ENCODE measurements around the gene GPBP1L1.

The GPBP1L1 gene

DNA sequence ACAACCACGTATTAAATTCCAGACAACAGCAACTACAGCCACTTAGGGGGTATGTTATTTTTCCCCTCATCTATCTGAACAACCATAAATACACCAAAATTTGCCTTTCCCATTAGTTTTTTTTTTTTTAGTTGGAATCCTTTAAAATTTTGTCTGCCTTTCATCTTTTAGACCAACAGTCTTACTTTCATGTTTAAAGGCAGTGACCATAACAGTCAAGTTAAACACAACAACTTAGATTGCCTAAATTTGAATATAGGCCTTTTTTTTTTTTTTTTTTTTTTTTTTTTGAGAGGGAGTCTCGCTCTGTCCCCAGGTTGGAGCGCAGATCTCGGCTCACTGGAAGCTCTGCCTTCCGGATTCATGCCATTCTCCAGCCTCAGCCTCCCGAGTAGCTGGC is 3.4 kb downstream of the GPBP1L1 start:
- Histone ChIP-seq H2BK12ac (ENCODE audit: low read length) (no peak overlapping the region), H3K4me2 (ENCODE audit: insufficient read depth, low read length, poor library complexity, severe bottlenecking) (no peak overlapping the region), H2BK15ac (ENCODE audit: low read length) (no peak overlapping the region), H3K9me3 (replicated peaks in 1 of 2; ENCODE audit: control insufficient read depth in 2 of 2, insufficient read depth in 1 of 2, low read depth in 1 of 2, low read length in 2 of 2) (no peaks in the 10 kb centered on the region), H2AFZ (ENCODE audit: low read length) (no peak overlapping the region), H3K18ac (ENCODE audit: low read length) (no peak overlapping the region), H4K8ac (ENCODE audit: low read depth, low read length) (no peak overlapping the region), H3K4me1 (ENCODE audit: control insufficient read depth in 2 of 2, insufficient read depth in 1 of 2, low read depth in 1 of 2, low read length in 2 of 2) (peaks cover 0 to 6% of the 10 kb centered on the region in 2 donors), H2AK5ac (ENCODE audit: low read depth, low read length) (no peak overlapping the region), H3K4me3 (ENCODE audit: low read length in 2 of 2) (no peak overlapping the region), H3K14ac (ENCODE audit: low read length) (no peak overlapping the region), H3K79me1 (ENCODE audit: low read depth, low read length) (peaks cover 3% of the 10 kb centered on the region), H2BK120ac (ENCODE audit: low read depth, low read length) (no peak overlapping the region), H3K27ac (replicated peaks; ENCODE audit: low read length) (no peak overlapping the region), H3K27me3 (ENCODE audit: control insufficient read depth in 3 of 3, insufficient read depth in 3 of 3, low read depth in 1 of 3, low read length in 3 of 3) (no peaks in the 10 kb centered on the region), H3K36me3 (replicated peaks in 1 of 2; ENCODE audit: control insufficient read depth in 2 of 2, insufficient read depth in 2 of 2, low read length in 2 of 2) (peaks cover 0 to 12% of the 10 kb centered on the region in 2 donors), H3K9ac (ENCODE audit: low read depth, low read length, poor library complexity) (no peak overlapping the region), H4K91ac (ENCODE audit: low read depth, low read length, poor library complexity) (no peak overlapping the region), H2BK5ac (ENCODE audit: low read length) (no peak overlapping the region), H3K23ac (ENCODE audit: low read depth, low read length, poor library complexity) (no peak overlapping the region), H3K4ac (ENCODE audit: low read length) (no peak overlapping the region)
- DNase-seq (ENCODE audit: low spot score), result no peak
- WGBS, 2 donors (ENCODE audit: extremely low coverage in 2 of 2, insufficient read length in 2 of 2, insufficient replicate concordance in 1 of 2), result no CpG with 5 or more reads among the region's 6 CpGs

- H3K79me1 ChIP-seq (ENCODE audit: low read depth, low read length), result peaks cover 6% of the 10 kb centered on the region
- no peaks in the 10 kb centered on the region for H3K27me3 ChIP-seq (ENCODE audit: control insufficient read depth in 3 of 3, insufficient read depth in 3 of 3, low read depth in 1 of 3, low read length in 3 of 3)
- no peak overlapping the region for H2AFZ ChIP-seq (ENCODE audit: low read length)
- H2BK120ac ChIP-seq (ENCODE audit: low read depth, low read length), result no peak overlapping the region
- no CpG with 5 or more reads among the region's 3 CpGs for WGBS, 2 donors (ENCODE audit: extremely low coverage in 2 of 2, insufficient read length in 2 of 2, insufficient replicate concordance in 1 of 2)
- peaks cover 0 to 27% of the 10 kb centered on the region in 2 donors for H3K36me3 ChIP-seq (replicated peaks in 1 of 2; ENCODE audit: control insufficient read depth in 2 of 2, insufficient read depth in 2 of 2, low read length in 2 of 2)
- no peak overlapping the region for H2BK12ac ChIP-seq (ENCODE audit: low read length)
- no peak overlapping the region for H4K91ac ChIP-seq (ENCODE audit: low read depth, low read length, poor library complexity)
- no peak overlapping the region for H3K4me3 ChIP-seq (ENCODE audit: low read length in 2 of 2)
- no peak for DNase-seq (ENCODE audit: low spot score)
- H3K18ac ChIP-seq (ENCODE audit: low read length), result no peak overlapping the region
- H3K4ac ChIP-seq (ENCODE audit: low read length), result no peak overlapping the region
- no peak overlapping the region for H3K4me2 ChIP-seq (ENCODE audit: insufficient read depth, low read length, poor library complexity, severe bottlenecking)
- H3K4me1 ChIP-seq (ENCODE audit: control insufficient read depth in 2 of 2, insufficient read depth in 1 of 2, low read depth in 1 of 2, low read length in 2 of 2), result peaks cover 0 to 3% of the 10 kb centered on the region in 2 donors
- no peak overlapping the region for H2BK5ac ChIP-seq (ENCODE audit: low read length)
- no peak overlapping the region for H2AK5ac ChIP-seq (ENCODE audit: low read depth, low read length)
- no peak overlapping the region for H3K23ac ChIP-seq (ENCODE audit: low read depth, low read length, poor library complexity)
- H3K9ac ChIP-seq (ENCODE audit: low read depth, low read length, poor library complexity), result no peak overlapping the region
- no peak overlapping the region for H3K27ac ChIP-seq (replicated peaks; ENCODE audit: low read length)
- H4K8ac ChIP-seq (ENCODE audit: low read depth, low read length), result no peak overlapping the region
- H2BK15ac ChIP-seq (ENCODE audit: low read length), result no peak overlapping the region
- peaks cover 0 to 4% of the 10 kb centered on the region in 2 donors for H3K9me3 ChIP-seq (replicated peaks in 1 of 2; ENCODE audit: control insufficient read depth in 2 of 2, insufficient read depth in 1 of 2, low read depth in 1 of 2, low read length in 2 of 2)
- H3K14ac ChIP-seq (ENCODE audit: low read length), result no peak overlapping the region
Observed at GRCh38 chr1:45679123-45679522, 7.2 kb downstream of the GPBP1L1 start.

DNA sequence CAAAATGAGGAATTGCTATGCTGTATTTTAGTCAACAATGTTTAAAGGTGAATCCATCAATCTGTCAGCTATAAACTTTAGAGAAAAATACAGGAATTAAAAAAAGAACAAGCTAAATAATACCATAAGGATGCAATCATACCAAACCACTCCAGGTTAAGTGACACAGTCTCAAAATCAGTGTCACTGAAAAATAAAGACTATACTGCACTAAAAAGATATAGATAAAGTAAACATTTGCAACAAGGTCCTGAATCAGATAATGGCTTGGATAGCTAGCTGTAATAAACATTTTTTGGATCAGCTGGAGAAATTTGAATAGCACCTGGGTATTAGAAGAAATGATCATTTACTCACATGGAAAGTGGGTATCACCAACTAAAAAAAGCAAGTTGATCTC is 7.8 kb downstream of the GPBP1L1 start:
- no peak overlapping the region for H4K8ac ChIP-seq (ENCODE audit: low read depth, low read length)
- no peak overlapping the region for H2BK15ac ChIP-seq (ENCODE audit: low read length)
- no peak overlapping the region for H2BK120ac ChIP-seq (ENCODE audit: low read depth, low read length)
- no peak overlapping the region for H3K9ac ChIP-seq (ENCODE audit: low read depth, low read length, poor library complexity)
- no peak overlapping the region for H3K4me2 ChIP-seq (ENCODE audit: insufficient read depth, low read length, poor library complexity, severe bottlenecking)
- no peak overlapping the region for H3K14ac ChIP-seq (ENCODE audit: low read length)
- H3K18ac ChIP-seq (ENCODE audit: low read length), result no peak overlapping the region
- H3K9me3 ChIP-seq (replicated peaks in 1 of 2; ENCODE audit: control insufficient read depth in 2 of 2, insufficient read depth in 1 of 2, low read depth in 1 of 2, low read length in 2 of 2), result peaks cover 0 to 4% of the 10 kb centered on the region in 2 donors
- no peak overlapping the region for H2AK5ac ChIP-seq (ENCODE audit: low read depth, low read length)
- H2BK12ac ChIP-seq (ENCODE audit: low read length), result no peak overlapping the region
- H2AFZ ChIP-seq (ENCODE audit: low read length), result no peak overlapping the region
- H3K27me3 ChIP-seq (ENCODE audit: control insufficient read depth in 3 of 3, insufficient read depth in 3 of 3, low read depth in 1 of 3, low read length in 3 of 3), result no peaks in the 10 kb centered on the region
- no peak overlapping the region for H4K91ac ChIP-seq (ENCODE audit: low read depth, low read length, poor library complexity)
- H3K27ac ChIP-seq (replicated peaks; ENCODE audit: low read length), result no peak overlapping the region
- H3K4ac ChIP-seq (ENCODE audit: low read length), result no peak overlapping the region
- no peak for DNase-seq (ENCODE audit: low spot score)
- no peak overlapping the region for H3K23ac ChIP-seq (ENCODE audit: low read depth, low read length, poor library complexity)
- peaks cover 0 to 33% of the 10 kb centered on the region in 2 donors for H3K36me3 ChIP-seq (replicated peaks in 1 of 2; ENCODE audit: control insufficient read depth in 2 of 2, insufficient read depth in 2 of 2, low read length in 2 of 2)
- peaks cover 0 to 3% of the 10 kb centered on the region in 2 donors for H3K4me1 ChIP-seq (ENCODE audit: control insufficient read depth in 2 of 2, insufficient read depth in 1 of 2, low read depth in 1 of 2, low read length in 2 of 2)
- H2BK5ac ChIP-seq (ENCODE audit: low read length), result no peak overlapping the region
- peaks cover 8% of the 10 kb centered on the region for H3K79me1 ChIP-seq (ENCODE audit: low read depth, low read length)
- H3K4me3 ChIP-seq (ENCODE audit: low read length in 2 of 2), result no peak overlapping the region

GRCh38 chr1:45677751-45678245 is 8.5 kb downstream of the GPBP1L1 start:
- Histone ChIP-seq H3K27me3 (ENCODE audit: control insufficient read depth in 3 of 3, insufficient read depth in 3 of 3, low read depth in 1 of 3, low read length in 3 of 3) (no peaks in the 10 kb centered on the region), H2BK5ac (ENCODE audit: low read length) (no peak overlapping the region), H3K4me3 (ENCODE audit: low read length in 2 of 2) (no peak overlapping the region), H2BK12ac (ENCODE audit: low read length) (no peak overlapping the region), H3K4me2 (ENCODE audit: insufficient read depth, low read length, poor library complexity, severe bottlenecking) (no peak overlapping the region), H4K8ac (ENCODE audit: low read depth, low read length) (no peak overlapping the region), H3K36me3 (replicated peaks in 1 of 2; ENCODE audit: control insufficient read depth in 2 of 2, insufficient read depth in 2 of 2, low read length in 2 of 2) (peaks cover 0 to 38% of the 10 kb centered on the region in 2 donors), H4K91ac (ENCODE audit: low read depth, low read length, poor library complexity) (no peak overlapping the region), H3K18ac (ENCODE audit: low read length) (no peak overlapping the region), H3K23ac (ENCODE audit: low read depth, low read length, poor library complexity) (no peak overlapping the region), H3K79me1 (ENCODE audit: low read depth, low read length) (peaks cover 12% of the 10 kb centered on the region), H2BK15ac (ENCODE audit: low read length) (no peak overlapping the region), H2AK5ac (ENCODE audit: low read depth, low read length) (no peak overlapping the region), H2AFZ (ENCODE audit: low read length) (no peak overlapping the region), H3K14ac (ENCODE audit: low read length) (no peak overlapping the region), H3K4ac (ENCODE audit: low read length) (no peak overlapping the region), H2BK120ac (ENCODE audit: low read depth, low read length) (no peak overlapping the region), H3K9ac (ENCODE audit: low read depth, low read length, poor library complexity) (no peak overlapping the region), H3K27ac (replicated peaks; ENCODE audit: low read length) (no peak overlapping the region), H3K9me3 (replicated peaks in 1 of 2; ENCODE audit: control insufficient read depth in 2 of 2, insufficient read depth in 1 of 2, low read depth in 1 of 2, low read length in 2 of 2) (peaks cover 0 to 4% of the 10 kb centered on the region in 2 donors), H3K4me1 (ENCODE audit: control insufficient read depth in 2 of 2, insufficient read depth in 1 of 2, low read depth in 1 of 2, low read length in 2 of 2) (peaks cover 0 to 3% of the 10 kb centered on the region in 2 donors)
- no peak for DNase-seq (ENCODE audit: low spot score)
- WGBS, 2 donors (ENCODE audit: extremely low coverage in 2 of 2, insufficient read length in 2 of 2, insufficient replicate concordance in 1 of 2), result 100% methylated on average over 1 of the region's 3 CpGs; no CpG with 5 or more reads in 1 of the 2 donors
